HEK293 (cell line): ENCODE measurements around the gene SKAP1.

Experiments
- CTCF ChIA-PET: fragments of 350-600 bp; formaldehyde crosslinking; extraction: SDS; loops from one replicate; lab custom pipeline; 2021; ENCODE audit warnings: antibody characterized with exemption; lab: Yijun Ruan, JAX
- POLR2A ChIA-PET: fragments of 300-600 bp; formaldehyde crosslinking; extraction: SDS; loops from one replicate; lab custom pipeline; 2020; ENCODE audit warnings: antibody characterized with exemption, inconsistent platforms; lab: Yijun Ruan, JAX
- H3K27ac ChIP-seq: fragments of 200-500 bp; sonication (Bioruptor generic); 2 replicates; pipeline ENCODE4 v1.5.1; 2014; ENCODE audit warnings: low read depth, low read length, control low read depth, inconsistent platforms; ENCODE audit errors: extremely low read depth
- H3K36me3 ChIP-seq, 2 experiments: fragments of 200-500 bp in 1 of 2; sonication (Bioruptor generic) in 1 of 2; 1 replicate in 1 of 2; 2 replicates in 1 of 2; pipeline ENCODE4 v1.5.1; 2014 to 2017; ENCODE audit warnings: inconsistent platforms in 2 of 2, low read length in 2 of 2; ENCODE audit not compliant: control insufficient read depth in 2 of 2, insufficient read depth in 1 of 2
- H3K4me1 ChIP-seq: fragments of 200-500 bp; sonication (Bioruptor generic); 2 replicates; pipeline ENCODE4 v1.5.1; 2014; ENCODE audit warnings: mild to moderate bottlenecking, low read length, inconsistent platforms; ENCODE audit not compliant: control insufficient read depth, insufficient read depth
- H3K4me3 ChIP-seq: 2 replicates; pipeline ENCODE4 v1.5.1; 2011; ENCODE audit warnings: low read depth, mild to moderate bottlenecking, control low read depth, low read length, moderate library complexity
- H3K9me3 ChIP-seq: fragments of 200-500 bp; sonication (Bioruptor generic); 2 replicates; pipeline ENCODE4 v1.5.1; 2014; ENCODE audit warnings: low read depth, low read length, inconsistent platforms; ENCODE audit not compliant: control insufficient read depth, insufficient read depth
- BCL6B ChIP-seq: fragments of 450-650 bp; formaldehyde crosslinking; IDR thresholded peaks from 2 replicates; pipeline ENCODE4 v1.5.1; 2017; ENCODE audit warnings: missing biosample characterization, missing genetic modification characterization
- FEZF1 ChIP-seq: fragments of 450-650 bp; formaldehyde crosslinking; IDR thresholded peaks from 2 replicates; pipeline ENCODE4 v1.5.1; 2016; ENCODE audit warnings: missing biosample characterization, missing genetic modification characterization
- KLF17 ChIP-seq: fragments of 450-650 bp; formaldehyde crosslinking; IDR thresholded peaks from 2 replicates; pipeline ENCODE4 v1.5.1; 2016; ENCODE audit warnings: missing biosample characterization, missing genetic modification characterization
- PRDM6 ChIP-seq: fragments of 450-650 bp; formaldehyde crosslinking; IDR thresholded peaks from 2 replicates; pipeline ENCODE4 v1.5.1; 2017; ENCODE audit warnings: missing biosample characterization, missing genetic modification characterization
- SALL2 ChIP-seq: fragments of 450-650 bp; formaldehyde crosslinking; IDR thresholded peaks from 2 replicates; pipeline ENCODE4 v1.5.0; 2017; ENCODE audit warnings: missing biosample characterization, mild to moderate bottlenecking, missing genetic modification characterization, borderline replicate concordance
- ZIC2 ChIP-seq: fragments of 450-650 bp; formaldehyde crosslinking; IDR thresholded peaks from 2 replicates; pipeline ENCODE4 v1.5.1; 2016; ENCODE audit warnings: missing biosample characterization, missing genetic modification characterization
- ZNF112 ChIP-seq: fragments of 450-650 bp; formaldehyde crosslinking; IDR thresholded peaks from 2 replicates; pipeline ENCODE4 v1.5.0; 2017; ENCODE audit warnings: missing biosample characterization, missing genetic modification characterization
- ZNF114 ChIP-seq: fragments of 450-650 bp; formaldehyde crosslinking; IDR thresholded peaks from 2 replicates; pipeline ENCODE4 v1.5.0; 2017; ENCODE audit warnings: missing biosample characterization, missing genetic modification characterization
- ZNF16 ChIP-seq: fragments of 450-650 bp; formaldehyde crosslinking; IDR thresholded peaks from 2 replicates; pipeline ENCODE4 v1.5.1; 2016; ENCODE audit warnings: low read depth, missing biosample characterization, missing genetic modification characterization
- ZNF37A ChIP-seq: fragments of 450-650 bp; IDR thresholded peaks from 2 replicates; pipeline ENCODE4 v1.5.1; 2018; ENCODE audit warnings: missing biosample characterization, missing genetic modification characterization
- ZSCAN30 ChIP-seq: fragments of 450-650 bp; IDR thresholded peaks from 2 replicates; pipeline ENCODE4 v1.5.1; 2018; ENCODE audit warnings: missing biosample characterization, mild to moderate bottlenecking, missing genetic modification characterization, moderate library complexity
- TF ChIP-seq, protein P1 (sequence below): fragments of 450-650 bp; formaldehyde crosslinking; IDR thresholded peaks from 2 replicates; pipeline ENCODE4 v1.5.1; 2016; ENCODE audit warnings: missing biosample characterization, missing genetic modification characterization

SKAP1 gene

DNA sequence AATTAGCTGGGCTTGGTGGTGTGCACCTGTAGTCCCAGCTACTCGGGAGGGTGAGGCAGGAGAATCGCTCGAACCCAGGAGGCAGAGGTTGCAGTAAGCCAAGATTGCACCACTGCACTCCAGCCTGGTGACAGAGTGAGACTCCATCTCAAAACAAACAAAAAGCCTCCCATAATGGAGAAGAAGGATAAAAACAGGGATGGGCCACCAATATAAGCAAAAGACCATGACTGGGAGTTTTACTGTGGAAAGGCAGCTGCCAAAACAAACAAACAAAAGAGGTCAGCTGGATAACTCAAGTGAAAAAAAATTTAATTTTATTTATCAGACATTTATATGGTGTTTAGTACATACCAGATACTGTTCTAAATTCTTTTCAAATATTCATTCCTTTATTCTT lies 8.0 kb downstream of the SKAP1 start (continued):
- 0 out of 2 replicates have a peak, but pooled peaks have one; percentile 0 for TF ChIP-seq BCL6B (tag by site-specific recombination)

- TF ChIP-seq SALL2 (tag by site-specific recombination) (no peak), ZNF37A (tag by site-specific recombination) (no peak), KLF17 (0 out of 2 replicates have a peak, but pooled peaks have one; percentile 0), ZIC2 (tag by site-specific recombination) (peak; percentile 80)
- CTCF ChIA-PET, result interaction anchor here (0.7 to 1.4 kb wide), 2 partner anchors 12 to 18 kb away, joined by 3 to 4 read pairs; no protein-coding TSS in a partner anchor
- POLR2A ChIA-PET, result no interaction called here
These were observed 9.2 kb downstream of the SKAP1 start for GRCh38 chr17:48420823-48421222.

GRCh38 chr17:48416971-48417370 lies 13.0 kb downstream of the SKAP1 start:
- 0 out of 2 replicates have a peak, but pooled peaks cover 6% of the 10 kb centered on the region for H3K4me1 ChIP-seq
- H3K27ac ChIP-seq, result no peak overlapping the region
- no peak overlapping the region for H3K4me3 ChIP-seq
- no peak for TF ChIP-seq ZNF112 (tag by site-specific recombination)
- TF ChIP-seq, protein P1, sequence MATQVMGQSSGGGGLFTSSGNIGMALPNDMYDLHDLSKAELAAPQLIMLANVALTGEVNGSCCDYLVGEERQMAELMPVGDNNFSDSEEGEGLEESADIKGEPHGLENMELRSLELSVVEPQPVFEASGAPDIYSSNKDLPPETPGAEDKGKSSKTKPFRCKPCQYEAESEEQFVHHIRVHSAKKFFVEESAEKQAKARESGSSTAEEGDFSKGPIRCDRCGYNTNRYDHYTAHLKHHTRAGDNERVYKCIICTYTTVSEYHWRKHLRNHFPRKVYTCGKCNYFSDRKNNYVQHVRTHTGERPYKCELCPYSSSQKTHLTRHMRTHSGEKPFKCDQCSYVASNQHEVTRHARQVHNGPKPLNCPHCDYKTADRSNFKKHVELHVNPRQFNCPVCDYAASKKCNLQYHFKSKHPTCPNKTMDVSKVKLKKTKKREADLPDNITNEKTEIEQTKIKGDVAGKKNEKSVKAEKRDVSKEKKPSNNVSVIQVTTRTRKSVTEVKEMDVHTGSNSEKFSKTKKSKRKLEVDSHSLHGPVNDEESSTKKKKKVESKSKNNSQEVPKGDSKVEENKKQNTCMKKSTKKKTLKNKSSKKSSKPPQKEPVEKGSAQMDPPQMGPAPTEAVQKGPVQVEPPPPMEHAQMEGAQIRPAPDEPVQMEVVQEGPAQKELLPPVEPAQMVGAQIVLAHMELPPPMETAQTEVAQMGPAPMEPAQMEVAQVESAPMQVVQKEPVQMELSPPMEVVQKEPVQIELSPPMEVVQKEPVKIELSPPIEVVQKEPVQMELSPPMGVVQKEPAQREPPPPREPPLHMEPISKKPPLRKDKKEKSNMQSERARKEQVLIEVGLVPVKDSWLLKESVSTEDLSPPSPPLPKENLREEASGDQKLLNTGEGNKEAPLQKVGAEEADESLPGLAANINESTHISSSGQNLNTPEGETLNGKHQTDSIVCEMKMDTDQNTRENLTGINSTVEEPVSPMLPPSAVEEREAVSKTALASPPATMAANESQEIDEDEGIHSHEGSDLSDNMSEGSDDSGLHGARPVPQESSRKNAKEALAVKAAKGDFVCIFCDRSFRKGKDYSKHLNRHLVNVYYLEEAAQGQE (tag by site-specific recombination), result no peak
- no peak for TF ChIP-seq ZNF114 (tag by site-specific recombination)
- TF ChIP-seq ZNF16 (tag by site-specific recombination), result no peak
- TF ChIP-seq ZIC2 (tag by site-specific recombination), result no peak
- TF ChIP-seq FEZF1 (tag by site-specific recombination), result no peak
- TF ChIP-seq PRDM6 (tag by site-specific recombination), result peak; percentile 34; the same call in 1 of the 2 replicates
- TF ChIP-seq ZSCAN30 (tag by site-specific recombination), result no peak
- TF ChIP-seq, all 188 proteins: peak for 1
- Histone ChIP-seq H3K36me3 (no peaks in the 10 kb centered on the region), H3K9me3 (no peaks in the 10 kb centered on the region)
- CTCF ChIA-PET, result interaction anchor here (0.6 to 1.0 kb wide), 4 partner anchors 20 to 179 kb away, joined by 3 to 4 read pairs (median 3); no protein-coding TSS in a partner anchor
- POLR2A ChIA-PET, result no interaction called here

More at GRCh38 chr17:48420823-48421222, 9.2 kb downstream of the SKAP1 start:
- H3K9me3 ChIP-seq, result no peaks in the 10 kb centered on the region
- no peak overlapping the region for H3K27ac ChIP-seq
- peaks cover 11% of the 10 kb centered on the region; the same call in 1 of the 2 replicates for H3K4me1 ChIP-seq
- no peak overlapping the region for H3K4me3 ChIP-seq
- no peaks in the 10 kb centered on the region for H3K36me3 ChIP-seq
